Measurements from ENCODE around the gene GARNL3.
A peak's percentile ranks its signal among the peaks of the same experiment; 100 is the strongest.

DNA sequence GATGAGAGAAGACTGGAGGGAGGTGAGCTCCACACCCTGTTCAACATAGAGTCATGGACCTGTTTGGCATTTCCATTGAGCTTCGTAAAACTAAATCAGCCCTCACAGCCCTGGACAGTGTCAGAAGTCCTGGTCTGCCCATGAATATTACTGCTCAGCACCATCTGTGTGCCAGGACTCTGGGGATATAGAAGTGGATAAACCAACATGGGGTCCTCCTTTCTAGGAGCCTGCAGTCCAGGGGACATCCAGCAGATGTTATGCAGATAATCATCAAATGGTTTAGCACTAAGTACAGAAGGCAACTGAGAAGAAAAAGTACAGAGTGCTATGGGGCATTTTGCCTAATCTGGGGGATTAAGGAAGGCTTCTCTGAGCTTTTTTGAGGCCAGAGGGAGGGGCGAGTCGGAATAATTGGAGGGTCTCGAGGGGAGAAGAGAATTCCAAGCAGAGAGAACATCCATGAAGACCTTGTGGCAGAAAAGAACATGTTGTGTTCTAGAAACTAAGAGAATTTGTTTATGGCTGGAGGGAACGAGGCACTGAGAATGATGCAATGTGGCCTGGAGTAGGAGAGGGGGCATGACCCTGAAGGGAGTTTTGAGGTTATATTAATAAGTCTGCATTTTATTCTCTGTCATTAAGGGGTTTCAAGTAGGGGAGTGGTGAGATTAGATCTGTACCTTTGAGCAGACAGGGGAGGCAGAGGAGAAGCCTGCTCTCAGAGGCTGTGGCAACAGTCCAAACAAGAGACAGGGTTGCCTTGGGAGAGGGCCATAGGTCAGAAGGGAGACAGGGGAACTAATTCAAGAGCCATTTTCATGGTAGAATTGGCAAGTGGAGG lies 68.9 kb downstream of the GARNL3 start:
- TF ChIP-seq POLR2A (IDR thresholded peaks at IDR 0.05) (no peak), POLR2AphosphoS5 (IDR thresholded peaks at IDR 0.05) (peak in 1 of 3 donors; percentile 22)
- TF ChIP-seq, protein P1, sequence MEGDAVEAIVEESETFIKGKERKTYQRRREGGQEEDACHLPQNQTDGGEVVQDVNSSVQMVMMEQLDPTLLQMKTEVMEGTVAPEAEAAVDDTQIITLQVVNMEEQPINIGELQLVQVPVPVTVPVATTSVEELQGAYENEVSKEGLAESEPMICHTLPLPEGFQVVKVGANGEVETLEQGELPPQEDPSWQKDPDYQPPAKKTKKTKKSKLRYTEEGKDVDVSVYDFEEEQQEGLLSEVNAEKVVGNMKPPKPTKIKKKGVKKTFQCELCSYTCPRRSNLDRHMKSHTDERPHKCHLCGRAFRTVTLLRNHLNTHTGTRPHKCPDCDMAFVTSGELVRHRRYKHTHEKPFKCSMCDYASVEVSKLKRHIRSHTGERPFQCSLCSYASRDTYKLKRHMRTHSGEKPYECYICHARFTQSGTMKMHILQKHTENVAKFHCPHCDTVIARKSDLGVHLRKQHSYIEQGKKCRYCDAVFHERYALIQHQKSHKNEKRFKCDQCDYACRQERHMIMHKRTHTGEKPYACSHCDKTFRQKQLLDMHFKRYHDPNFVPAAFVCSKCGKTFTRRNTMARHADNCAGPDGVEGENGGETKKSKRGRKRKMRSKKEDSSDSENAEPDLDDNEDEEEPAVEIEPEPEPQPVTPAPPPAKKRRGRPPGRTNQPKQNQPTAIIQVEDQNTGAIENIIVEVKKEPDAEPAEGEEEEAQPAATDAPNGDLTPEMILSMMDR (IDR thresholded peaks at IDR 0.05), result no peak

Data from breast epithelium (tissue), 3 donors.